NCI-H2107 treated with DMSO at 0.1 percent for 48 hours (cell line): ENCODE measurements around the gene KCNQ4.

ENCODE experiments used
- DNase-seq: peaks from one replicate; lab custom pipeline; 2025; ENCODE audit not compliant: unreplicated experiment; lab: John Stamatoyannopoulos, UW

KCNQ4 gene

GRCh38 chr1:40887652-40888051 is 104.1 kb downstream of the KCNQ4 start:
- no peak for DNase-seq
